AG09319 (cell line): ENCODE data around the gene SLC29A4.
"Not testable (repeated sequence)": the region's sequence is repeated elsewhere in the genome, so short reads cannot be mapped to it uniquely, and the experiment has no call there.

Experiments used
- DNase-seq: peaks from one replicate; pipeline ENCODE4 v3.0.0-alpha.2; 2010; ENCODE audit warnings: low read depth; ENCODE audit errors: extremely low read depth
- CTCF ChIP-seq: IDR thresholded peaks from 2 replicates; pipeline ENCODE4 v1.5.1; 2011; ENCODE audit warnings: low read depth, mild to moderate bottlenecking, inconsistent platforms, low read length, moderate library complexity

SLC29A4 gene

GRCh38 chr7:5303061-5303460 is 20.3 kb downstream of the SLC29A4 start:
- no peak for DNase-seq
- TF ChIP-seq CTCF = no peak

GRCh38 chr7:5303591-5304505 is 21.1 kb downstream of the SLC29A4 start:
- DNase-seq = no peak
- TF ChIP-seq CTCF = no peak

- not testable (repeated sequence) for DNase-seq
Measured at GRCh38 chr7:5305050-5305449, 22.3 kb downstream of the SLC29A4 start.

- DNase-seq = not testable (repeated sequence)
Measured at GRCh38 chr7:5307221-5308142, 24.7 kb downstream of the SLC29A4 start.

GRCh38 chr7:5309146-5309545 is 26.4 kb downstream of the SLC29A4 start:
- TF ChIP-seq CTCF = no peak
- DNase-seq = no peak

GRCh38 chr7:5310822-5311405 is 28.2 kb downstream of the SLC29A4 start:
- no peak for DNase-seq
- no peak for TF ChIP-seq CTCF

- not testable (repeated sequence) for DNase-seq
Measured at GRCh38 chr7:5312276-5313070, 29.7 kb downstream of the SLC29A4 start.

GRCh38 chr7:5313076-5313885 is 30.5 kb downstream of the SLC29A4 start:
- DNase-seq = not testable (repeated sequence)
